Hippocampal formation (tissue), 2 donors: ENCODE data around the gene LRBA.

Source experiments
- DNase-seq, 2 donors: peaks; one replicate each; lab custom pipeline; 2025; lab: John Stamatoyannopoulos, UW

Gene LRBA

DNA sequence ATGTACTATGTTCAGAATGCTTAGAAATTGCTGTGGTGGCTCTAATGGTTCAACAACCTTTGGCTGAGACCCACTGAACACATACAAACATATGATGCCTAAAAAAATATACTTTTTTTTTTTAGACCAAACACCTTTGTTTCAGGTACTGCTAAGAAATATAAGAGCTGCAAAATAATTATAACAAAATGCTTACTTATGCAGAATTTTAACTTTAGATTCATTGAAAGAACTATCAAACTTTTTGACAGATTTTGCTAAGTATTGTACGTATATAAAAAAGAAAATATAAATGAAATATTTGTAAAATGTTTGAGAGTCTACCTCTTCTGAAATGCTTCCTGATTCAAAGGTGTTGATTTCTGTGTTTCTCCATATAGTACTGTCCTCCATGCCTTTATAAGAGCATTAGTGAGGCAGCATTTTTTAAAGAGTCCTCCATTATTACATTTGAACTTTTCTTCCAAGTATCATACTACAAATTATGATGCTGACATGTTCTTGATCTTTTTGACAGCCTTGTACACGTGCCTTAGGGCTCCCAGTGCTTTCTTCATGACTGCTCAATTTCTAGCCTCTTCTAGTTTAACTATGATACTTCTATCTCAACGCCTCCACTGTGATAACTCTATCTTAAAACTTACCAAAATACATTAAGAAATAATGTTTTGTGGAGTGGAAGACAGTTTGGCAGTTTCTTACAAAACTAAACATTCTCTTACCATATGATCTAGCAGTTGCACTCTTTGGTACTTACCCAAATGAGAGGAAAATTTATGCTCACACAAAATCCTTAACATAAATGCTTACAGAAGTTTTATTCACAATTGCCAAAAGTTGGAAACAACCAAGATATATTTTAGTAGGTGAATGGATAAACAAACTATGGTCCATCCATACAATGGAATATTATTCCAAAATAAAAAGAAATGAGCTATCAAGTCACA, 645.4 kb downstream of the LRBA start:
- no peak for DNase-seq

DNA sequence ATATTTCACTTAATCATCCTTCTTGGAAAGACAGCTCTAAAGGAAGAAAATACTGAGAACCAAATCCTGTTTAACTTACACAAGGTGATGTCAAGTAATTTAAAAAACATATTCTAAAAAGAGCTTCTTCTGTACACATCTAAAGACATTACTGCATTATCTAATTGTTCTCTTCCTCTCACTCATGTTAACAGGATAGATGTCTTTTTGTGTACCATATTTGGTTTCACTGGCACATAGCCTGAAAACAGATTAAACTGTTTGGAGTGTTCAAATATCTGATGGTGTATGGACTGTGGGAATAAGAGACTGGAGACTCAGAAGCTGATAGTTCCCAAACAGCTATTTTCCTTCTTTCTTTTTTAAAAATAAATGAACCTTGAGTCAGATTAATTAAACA, 646.4 kb downstream of the LRBA start:
- no peak for DNase-seq

DNA sequence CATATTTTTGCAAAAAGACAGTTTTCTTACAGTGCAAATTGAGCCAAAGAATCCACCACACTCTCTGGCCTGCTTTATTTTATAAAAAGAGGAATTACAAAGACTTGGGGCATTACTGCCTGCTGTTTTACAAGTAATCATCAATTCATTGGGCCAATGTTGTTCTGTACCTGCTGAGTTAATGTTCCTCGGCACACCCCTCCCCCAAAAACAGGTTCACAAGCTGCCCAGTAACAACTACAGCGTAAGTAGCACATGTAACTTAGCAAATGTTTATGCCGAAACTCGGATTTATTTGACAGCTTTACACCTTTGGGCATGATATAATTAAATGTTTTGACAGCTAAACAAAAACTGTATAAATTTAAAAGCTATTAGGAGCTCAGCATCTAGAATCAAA, 647.8 kb downstream of the LRBA start:
- no peak for DNase-seq

DNA sequence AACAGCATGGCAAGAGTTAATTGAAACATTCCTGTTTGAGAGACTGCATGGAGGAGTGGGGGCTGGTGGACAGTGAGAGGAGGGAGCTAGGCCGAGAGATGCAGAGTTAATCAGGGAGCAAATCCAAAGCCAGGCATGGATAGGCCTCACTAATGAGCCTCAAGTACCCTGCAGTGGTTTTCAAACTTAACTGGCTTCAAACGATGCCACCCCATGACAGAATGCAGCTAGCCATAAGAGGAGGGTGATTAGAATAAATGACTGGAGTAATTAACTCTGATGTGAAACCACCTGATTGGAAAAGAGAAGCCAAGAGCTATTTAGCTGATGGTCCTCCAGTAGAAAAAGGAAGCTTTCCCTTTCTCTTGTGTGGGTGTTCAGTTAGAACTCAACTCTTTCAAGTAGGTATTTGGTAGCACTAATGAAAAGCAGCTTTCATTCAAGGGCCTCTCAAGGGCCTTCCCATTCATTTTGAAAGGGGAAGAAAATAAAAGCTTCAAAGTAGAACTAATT, 648.5 kb downstream of the LRBA start:
- DNase-seq: no peak

DNA sequence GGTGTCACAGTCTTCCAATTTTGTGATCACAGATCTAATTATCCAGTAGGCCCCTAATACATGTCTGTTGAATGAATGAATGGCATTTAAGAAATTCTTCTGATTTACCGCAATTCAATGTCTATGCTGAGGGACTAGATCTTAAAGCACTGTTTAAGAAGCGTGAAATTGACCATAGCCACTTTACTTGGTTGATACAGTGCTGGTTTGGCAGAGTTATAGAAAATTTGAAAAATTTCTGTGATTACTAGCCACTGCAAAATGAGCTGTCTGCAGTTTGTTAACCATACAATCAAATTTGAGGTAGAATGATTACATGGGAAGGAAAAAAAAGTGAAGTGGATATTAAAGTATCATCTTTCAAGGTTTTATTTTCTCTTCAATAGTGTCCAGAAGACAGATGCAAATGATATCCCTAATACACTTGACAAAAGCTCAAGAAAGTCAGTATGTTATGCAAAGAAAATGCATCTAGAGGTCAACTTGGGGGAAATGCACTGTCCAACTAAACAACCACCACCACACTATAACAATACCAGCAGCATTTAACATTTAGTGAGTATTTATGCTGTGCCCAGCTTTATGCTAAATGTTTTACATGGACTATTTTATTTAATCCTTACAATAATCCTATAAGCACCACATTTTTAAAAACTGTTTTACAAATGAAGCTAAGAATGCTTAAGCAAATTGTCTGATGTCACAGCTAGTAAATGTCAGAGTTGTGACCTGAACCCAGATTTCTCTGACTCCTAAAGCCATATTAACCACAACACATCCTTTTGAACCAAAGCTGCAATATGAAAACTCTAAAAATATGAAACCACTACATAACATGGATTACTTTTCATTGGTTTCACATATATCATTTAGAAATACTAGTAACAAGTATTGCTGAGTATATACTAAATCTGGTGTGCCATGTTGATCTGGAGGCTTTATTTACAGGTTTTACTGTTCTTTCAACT, 651.1 kb downstream of the LRBA start:
- no peak for DNase-seq

DNA sequence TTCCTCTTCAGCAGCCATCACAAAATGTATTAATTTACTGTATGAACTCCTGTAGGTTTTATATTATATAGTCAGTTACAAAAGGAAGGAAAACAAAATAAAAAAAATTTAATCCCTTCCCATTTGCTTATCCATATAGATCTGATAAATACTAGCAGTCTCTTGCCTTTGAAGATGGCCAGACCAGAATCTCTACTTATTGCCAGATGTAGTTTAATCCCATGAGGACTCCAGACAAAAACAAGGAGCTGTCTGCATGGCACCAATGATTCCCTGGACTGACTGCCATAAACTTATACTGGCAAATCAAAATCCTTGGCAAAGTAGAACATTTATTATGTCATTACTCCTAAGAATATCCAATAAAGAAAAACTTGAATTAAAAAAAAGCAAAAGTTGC, 656.4 kb downstream of the LRBA start:
- DNase-seq: no peak

DNA sequence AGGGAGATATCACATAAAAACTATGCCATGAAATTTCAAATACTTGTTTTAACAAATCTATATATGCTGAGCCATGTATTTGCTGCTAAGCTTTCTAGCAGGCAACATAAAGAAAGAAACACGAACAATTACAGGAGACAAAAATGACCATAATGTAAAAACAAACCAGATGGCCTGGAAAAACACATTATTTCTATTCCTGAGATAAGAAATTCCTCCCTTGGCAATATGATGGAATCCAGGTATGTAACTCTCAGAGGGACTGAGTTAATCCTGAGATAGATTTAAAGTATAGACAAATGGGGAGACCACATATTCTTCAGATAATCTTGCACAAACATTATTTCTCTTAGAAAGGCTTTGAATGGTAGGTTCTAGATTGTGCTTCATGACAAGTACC, 657.3 kb downstream of the LRBA start:
- no peak for DNase-seq

DNA sequence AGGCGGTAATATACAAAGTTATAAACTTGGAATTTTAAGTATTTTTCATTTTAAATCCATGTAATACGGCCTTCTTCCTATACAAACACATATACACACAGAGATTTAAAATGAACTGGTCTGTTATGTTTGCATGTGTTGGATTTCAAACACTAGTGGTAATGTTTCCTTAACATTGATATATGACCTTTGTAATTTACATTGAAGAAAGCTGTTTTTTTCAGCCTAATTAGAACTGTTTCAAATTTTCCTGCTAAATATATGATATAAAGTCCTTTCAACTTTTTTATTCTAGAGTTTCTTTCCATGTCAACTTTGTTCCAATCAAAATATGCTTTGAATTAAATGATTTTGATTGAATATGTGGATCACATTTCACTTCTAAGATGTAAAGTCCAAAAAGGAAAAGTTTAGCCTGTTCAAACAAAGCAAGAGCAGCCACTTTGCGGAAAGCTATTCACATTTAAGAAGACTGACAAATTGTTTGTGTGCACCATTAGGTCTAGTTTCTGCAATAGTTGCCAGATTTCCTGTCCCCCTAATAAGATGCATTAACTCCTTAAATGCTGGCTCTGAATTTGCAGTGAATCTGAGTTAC, 659.1 kb downstream of the LRBA start:
- no peak for DNase-seq

DNA sequence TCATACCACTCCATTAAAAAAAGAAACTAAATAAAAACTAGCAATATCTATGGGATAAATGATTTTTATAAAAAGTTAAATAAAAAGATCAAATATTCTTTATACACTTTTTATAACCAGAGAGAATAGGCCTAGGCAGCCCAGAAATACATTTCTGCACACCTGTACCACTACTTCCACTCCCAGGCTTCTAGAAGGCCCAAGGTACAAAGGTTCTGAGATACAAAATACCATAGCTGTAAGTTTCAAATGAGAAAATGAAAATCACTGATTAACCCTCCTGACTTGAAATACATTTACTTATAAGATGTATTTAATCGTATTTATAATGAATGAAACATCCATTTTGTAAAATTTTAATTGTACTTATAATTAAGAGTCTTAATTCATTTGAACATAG, 659.7 kb downstream of the LRBA start:
- DNase-seq: no peak

DNA sequence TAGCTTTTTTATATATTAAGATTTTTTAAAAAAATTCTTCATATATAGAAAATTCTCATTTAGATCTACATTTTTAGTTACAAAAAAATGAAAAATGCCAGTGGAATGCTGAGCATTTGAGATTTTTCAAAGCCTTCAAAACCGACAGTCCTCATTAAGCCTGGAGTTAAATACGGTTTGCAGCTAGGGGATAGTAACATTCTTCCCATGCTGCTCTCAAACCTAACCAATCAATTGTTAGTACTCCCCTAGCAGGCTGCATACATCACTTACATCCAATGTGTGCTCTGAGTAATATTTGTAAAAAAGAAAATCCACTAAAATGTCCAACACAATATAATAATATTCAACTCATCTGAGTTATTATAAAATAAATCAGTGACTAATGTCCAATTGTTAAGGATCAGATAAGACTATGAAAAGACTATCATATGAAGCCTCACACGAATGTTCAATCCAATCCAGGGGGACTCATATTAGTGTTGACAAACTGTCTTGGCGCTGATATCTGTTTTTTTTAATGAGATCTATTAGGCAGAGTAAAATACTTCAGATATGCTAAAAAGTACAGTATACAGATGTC, 660.8 kb downstream of the LRBA start:
- DNase-seq: no peak

DNA sequence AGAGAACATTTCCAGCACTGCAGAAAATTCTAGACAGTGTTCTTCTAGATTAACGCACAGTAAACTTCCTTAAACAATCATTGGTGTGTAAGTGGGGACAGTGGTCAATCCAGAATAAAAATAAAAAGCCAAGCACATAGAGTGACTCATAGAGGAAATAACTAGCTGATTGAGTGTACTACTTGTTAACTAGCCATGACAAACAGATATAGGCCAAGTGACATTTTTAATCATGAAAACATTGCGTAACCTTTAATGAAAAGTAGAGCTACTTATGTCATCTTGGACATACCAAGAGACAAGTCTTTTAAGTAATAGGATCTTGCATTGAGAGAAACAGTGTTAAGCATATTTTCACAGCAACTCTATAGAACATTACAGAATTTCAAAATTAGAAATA, 667.0 kb downstream of the LRBA start:
- no peak for DNase-seq

DNA sequence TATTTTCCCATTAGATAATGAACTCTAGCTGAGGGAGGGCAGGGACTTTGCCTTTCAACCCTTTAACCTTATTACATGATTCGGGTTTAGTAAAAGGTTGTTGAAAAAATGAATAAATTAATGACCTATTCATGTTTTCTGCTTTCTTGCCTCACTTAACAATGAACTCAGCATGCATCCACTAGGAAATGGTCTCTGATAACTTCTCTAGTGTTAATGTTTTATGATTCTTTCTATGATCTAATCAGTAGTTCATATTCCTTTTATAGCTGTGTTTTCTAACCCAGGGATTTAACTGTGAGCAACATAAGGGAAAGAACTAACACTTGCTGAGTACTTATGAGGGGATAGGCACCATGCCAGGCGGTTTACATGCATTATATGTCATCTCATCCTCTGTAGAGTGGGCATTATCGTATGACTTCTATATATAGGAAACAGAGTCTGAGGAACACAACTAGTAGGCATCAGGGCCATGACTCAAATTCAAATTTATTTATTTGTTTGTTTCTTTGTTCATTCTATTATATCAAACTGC, 669.8 kb downstream of the LRBA start:
- DNase-seq: no peak

DNA sequence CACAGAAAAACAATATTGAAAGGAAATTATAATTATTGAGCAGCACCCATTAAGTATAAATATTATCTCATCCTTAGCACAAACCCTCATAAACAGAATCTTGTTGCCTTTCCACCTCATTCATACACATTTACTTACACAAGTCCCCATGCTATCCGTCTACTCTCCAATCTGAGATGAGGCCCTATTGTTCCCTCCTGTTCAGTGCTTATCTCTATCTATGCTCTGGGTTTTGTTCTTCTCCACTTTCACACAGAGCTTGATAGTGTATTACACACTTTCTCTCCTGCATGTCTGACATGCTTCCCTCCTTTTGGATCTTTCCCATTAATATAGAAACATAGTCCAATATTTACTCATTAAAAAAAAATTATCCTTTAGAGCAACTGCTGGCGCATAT, 671.3 kb downstream of the LRBA start:
- no peak for DNase-seq

DNA sequence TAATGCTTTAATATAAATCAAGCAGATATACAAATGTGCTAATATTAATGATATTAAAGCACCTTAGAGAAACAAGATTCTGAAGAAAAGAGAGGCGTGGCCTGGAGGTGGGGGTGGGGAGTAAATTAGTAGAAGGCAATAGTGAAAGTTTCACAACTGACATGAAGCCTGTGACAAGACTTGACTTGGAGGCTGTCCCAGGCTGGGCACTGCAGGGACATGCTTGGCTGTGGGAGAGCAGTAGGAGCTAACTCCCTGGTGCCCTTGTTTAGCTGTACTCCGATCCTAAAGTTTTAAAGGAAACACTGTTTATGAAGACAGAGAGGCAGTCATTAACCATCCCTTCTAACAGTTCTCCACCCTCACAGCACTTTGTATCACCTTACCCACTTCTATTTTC, 672.1 kb downstream of the LRBA start:
- DNase-seq: no peak

DNA sequence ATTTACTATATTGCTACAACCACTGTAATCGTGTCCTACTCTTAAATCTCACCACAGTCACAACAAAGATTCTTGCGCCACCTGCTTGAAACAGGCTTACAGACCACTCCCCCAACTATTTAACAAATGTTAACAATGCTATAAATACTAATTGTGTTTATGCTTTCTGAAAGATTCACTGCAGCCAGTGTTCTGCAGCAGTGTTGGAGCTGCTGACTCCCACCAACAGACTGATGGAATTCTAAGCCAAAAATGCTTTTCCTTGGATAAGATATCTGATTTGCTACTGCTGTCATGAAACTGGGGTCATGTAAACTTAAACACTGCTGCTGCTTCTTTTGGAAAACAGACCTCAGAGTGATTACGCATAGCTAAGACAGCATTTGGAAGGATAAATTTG, 677.4 kb downstream of the LRBA start:
- DNase-seq: no peak

DNA sequence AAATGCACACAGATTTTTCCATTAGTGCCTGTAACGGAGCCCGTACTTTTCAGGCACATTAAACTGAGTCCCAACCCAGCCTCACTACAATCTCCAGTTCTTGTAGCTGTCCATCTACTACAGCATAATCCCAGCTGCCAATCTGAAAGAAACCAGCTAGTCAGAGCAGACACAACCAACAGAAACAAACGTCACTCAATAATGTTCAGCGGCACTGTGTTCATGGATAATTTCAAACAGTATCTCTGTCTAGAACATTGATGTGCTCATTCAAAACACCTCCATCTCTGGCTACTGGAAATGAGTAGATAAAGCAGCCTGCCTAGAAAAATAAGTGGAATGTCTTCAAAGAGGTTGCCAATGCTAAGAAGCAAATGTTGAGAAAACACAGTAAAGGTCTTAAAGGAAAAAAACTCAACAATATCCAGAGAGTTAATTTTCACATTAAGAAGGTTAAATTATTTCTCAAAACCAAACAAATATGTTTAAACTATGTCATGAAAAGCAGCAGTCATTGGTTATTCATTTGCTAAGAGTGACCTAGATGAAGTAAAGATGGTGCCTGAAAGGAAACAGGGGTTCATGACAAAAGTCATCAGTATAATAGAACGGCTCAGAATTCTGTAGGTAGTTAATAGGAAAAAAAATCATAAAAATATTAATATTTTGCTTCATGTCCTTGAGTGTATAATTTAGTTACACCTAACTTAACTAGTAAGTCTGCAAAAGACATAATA, 678.2 kb downstream of the LRBA start:
- no peak for DNase-seq

DNA sequence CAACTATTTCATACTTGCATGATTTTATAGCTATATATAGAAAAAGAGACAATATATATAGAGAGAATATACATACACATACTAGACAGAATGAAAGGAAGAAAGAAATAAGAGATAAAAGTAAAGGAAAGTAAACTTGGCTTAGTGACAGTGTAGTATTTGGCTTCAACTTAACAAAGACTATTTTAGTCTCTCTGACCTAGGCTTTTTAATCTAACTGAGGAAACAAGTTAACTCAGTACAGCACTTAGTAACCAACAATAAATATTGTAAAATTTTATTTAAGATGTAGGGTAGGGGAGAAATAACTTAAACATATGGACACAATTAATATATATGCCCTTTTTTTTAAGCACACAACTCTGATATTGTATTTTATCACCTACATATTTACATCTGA, 682.1 kb downstream of the LRBA start:
- no peak for DNase-seq

DNA sequence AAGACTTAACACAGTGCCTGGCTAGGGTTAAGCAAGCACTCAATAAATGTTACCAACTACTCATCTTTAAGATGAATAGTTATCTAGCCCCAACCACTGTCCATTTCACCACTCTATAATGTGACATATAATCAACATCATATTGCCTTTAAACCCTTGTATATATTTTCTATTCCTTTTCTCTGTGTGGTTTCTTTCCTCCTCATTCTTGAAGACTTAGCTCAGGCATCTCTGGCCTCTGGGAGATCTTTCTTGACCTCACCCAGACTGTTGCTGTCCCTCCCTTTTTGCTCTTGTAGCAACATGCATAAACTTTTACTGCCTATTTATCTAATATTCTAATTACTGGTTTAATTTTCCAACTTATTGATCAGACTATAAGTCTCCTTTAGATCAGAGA, 683.0 kb downstream of the LRBA start:
- DNase-seq: no peak

DNA sequence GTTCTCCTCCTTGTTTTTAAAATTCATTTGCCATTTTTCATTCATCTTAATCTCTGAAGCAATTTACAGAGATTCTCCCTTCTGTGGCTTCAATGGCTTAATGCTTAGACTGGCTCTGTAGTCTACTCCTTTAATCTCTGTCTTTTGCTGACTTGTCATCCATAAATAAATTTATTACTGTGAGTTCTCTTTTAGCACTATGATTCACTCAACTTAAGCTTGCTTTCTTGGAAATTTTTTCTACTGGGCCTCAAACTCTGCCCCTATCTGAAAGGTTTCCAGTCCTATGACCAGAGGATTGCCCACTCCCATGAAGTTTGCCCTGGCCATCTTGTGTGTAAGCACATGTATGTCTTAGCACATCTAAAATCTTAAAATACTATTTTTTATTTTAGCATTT, 685.7 kb downstream of the LRBA start:
- DNase-seq: no peak

DNA sequence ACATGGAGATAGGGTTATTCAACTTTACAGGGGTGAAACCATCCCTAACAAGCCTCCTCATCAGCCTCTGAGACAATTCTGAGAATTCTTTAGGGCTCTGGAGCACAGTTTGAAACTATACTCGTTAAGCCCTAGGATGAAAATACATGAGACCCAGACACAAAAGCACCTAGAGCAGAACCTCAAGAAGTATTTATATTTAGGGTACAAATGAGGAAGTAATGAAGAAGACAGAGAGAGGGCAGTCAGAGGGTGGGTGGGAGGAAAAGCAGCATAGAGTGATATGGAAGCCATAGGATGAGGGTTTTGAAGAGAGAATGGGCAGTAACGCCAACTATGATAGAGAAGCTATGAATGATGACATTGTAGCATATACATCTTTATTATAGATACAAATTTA, 686.6 kb downstream of the LRBA start:
- DNase-seq: no peak

DNA sequence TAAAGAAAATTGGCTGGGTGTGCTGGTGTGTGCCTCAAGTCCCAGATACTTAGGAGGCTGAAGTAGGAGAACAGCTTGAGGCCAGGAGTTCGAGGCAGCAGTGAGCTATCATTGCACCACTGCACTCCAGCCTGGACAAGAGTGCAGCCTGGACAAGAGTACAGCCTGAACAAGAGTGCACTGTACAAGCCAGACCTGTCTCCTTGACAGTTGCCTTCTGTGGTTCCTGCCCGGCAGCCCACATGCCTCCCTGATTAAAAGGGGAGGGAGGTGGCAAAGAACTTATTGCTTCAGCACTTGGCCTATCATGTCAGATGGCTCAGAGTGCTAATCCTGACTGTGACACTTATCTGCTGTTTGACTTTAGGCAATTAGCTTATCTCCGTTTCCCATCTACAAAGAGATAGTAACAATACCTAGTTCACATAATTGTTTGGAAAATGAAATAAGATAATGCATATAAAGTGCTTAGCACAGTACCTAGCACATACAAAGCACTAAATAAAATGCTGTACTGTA, 687.8 kb downstream of the LRBA start:
- no peak for DNase-seq
